HepG2 (cell line): ENCODE data around the gene POMGNT2.

ENCODE experiments used
- CBX5 ChIP-seq: sonication (generic); formaldehyde crosslinking; IDR thresholded peaks from 2 replicates; pipeline ENCODE4 v1.4.0; 2020; ENCODE audit warnings: missing genetic modification reagents, borderline replicate concordance
- DNMT1 ChIP-seq: sonication (generic); formaldehyde crosslinking; IDR thresholded peaks from 2 replicates; pipeline ENCODE4 v1.5.1; 2020; ENCODE audit warnings: mild to moderate bottlenecking, missing genetic modification reagents
- EZH2 ChIP-seq: conservative IDR thresholded peaks from 2 replicates; pipeline ENCODE4 v1.6.1; 2012; ENCODE audit warnings: mild to moderate bottlenecking, low read depth, low read length, moderate library complexity
- MYNN ChIP-seq: sonication (generic); formaldehyde crosslinking; IDR thresholded peaks from 2 replicates; pipeline ENCODE4 v1.4.0; 2020; ENCODE audit warnings: mild to moderate bottlenecking, low read depth, missing genetic modification reagents
- POLR2AphosphoS5 ChIP-seq: IDR thresholded peaks from 2 replicates; pipeline ENCODE4 v1.6.1; 2012; ENCODE audit warnings: low read depth, low read length
- ZNF552 ChIP-seq: sonication (generic); formaldehyde crosslinking; IDR thresholded peaks from 2 replicates; pipeline ENCODE4 v1.9.0; 2022; ENCODE audit warnings: missing genetic modification reagents, mild to moderate bottlenecking, borderline replicate concordance
- ZNF879 ChIP-seq: sonication (generic); formaldehyde crosslinking; IDR thresholded peaks from 2 replicates; pipeline ENCODE4 v1.8.1; 2023; ENCODE audit warnings: missing genetic modification reagents
- TF ChIP-seq, protein P1 (sequence below): sonication (generic); formaldehyde crosslinking; IDR thresholded peaks from 2 replicates; pipeline ENCODE4 v1.4.0; 2020; ENCODE audit warnings: missing genetic modification reagents

DNA sequence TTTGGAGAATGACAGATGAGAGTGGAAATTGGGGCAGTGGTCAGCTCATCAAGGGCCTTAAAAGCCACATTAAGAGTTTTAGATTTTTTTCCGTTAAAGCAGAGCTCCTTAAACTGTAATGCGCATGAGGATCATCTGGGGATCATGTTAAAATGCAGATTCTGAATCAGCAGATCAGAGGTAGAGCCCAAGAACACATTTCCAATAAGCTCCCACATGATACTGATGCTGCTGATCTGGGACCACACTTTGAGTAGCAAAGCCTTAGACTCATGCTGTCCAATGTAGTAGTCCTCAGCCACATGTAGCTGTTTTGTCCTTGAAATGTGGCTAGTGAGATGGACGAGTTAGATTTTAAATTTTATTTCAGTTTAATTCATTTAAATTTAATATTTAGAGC is 26.3 kb upstream of the POMGNT2 start:
- no peak for TF ChIP-seq CBX5
- TF ChIP-seq MYNN (CRISPR knock-in tag) = no peak
- no peak for TF ChIP-seq ZNF552
- TF ChIP-seq, protein P1, sequence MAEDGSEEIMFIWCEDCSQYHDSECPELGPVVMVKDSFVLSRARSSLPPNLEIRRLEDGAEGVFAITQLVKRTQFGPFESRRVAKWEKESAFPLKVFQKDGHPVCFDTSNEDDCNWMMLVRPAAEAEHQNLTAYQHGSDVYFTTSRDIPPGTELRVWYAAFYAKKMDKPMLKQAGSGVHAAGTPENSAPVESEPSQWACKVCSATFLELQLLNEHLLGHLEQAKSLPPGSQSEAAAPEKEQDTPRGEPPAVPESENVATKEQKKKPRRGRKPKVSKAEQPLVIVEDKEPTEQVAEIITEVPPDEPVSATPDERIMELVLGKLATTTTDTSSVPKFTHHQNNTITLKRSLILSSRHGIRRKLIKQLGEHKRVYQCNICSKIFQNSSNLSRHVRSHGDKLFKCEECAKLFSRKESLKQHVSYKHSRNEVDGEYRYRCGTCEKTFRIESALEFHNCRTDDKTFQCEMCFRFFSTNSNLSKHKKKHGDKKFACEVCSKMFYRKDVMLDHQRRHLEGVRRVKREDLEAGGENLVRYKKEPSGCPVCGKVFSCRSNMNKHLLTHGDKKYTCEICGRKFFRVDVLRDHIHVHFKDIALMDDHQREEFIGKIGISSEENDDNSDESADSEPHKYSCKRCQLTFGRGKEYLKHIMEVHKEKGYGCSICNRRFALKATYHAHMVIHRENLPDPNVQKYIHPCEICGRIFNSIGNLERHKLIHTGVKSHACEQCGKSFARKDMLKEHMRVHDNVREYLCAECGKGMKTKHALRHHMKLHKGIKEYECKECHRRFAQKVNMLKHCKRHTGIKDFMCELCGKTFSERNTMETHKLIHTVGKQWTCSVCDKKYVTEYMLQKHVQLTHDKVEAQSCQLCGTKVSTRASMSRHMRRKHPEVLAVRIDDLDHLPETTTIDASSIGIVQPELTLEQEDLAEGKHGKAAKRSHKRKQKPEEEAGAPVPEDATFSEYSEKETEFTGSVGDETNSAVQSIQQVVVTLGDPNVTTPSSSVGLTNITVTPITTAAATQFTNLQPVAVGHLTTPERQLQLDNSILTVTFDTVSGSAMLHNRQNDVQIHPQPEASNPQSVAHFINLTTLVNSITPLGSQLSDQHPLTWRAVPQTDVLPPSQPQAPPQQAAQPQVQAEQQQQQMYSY = no peak
- TF ChIP-seq EZH2 = no peak
- TF ChIP-seq ZNF879 (CRISPR knock-in tag) = no peak
- no peak for TF ChIP-seq DNMT1
- TF ChIP-seq POLR2AphosphoS5 = no peak
